Neural cell (in vitro differentiated cells): ENCODE data around the gene SPPL3.

ENCODE experiments used
- CTCF ChIP-seq: fragments of 450-650 bp; IDR thresholded peaks from 2 replicates; pipeline ENCODE4 v1.5.1; 2014; ENCODE audit warnings: antibody characterized with exemption, mild to moderate bottlenecking, moderate library complexity; ENCODE audit not compliant: poor library complexity, severe bottlenecking
- EP300 ChIP-seq: fragments of 450-650 bp; conservative IDR thresholded peaks from 2 replicates; pipeline ENCODE4 v1.6.1; 2014; ENCODE audit warnings: antibody characterized with exemption, mild to moderate bottlenecking, moderate library complexity; ENCODE audit not compliant: poor library complexity, severe bottlenecking
- EZH2 ChIP-seq: fragments of 200-600, 300-800 bp; shearing (Covaris generic), sonication (generic); IDR thresholded peaks from 2 replicates; pipeline ENCODE4 v1.6.1; 2014; ENCODE audit warnings: antibody characterized with exemption, low read length, borderline replicate concordance, mild to moderate bottlenecking; ENCODE audit not compliant: insufficient read depth, poor library complexity, severe bottlenecking
- MXI1 ChIP-seq: fragments of 450-650 bp; conservative IDR thresholded peaks from 2 replicates; pipeline ENCODE4 v1.6.1; 2014; ENCODE audit warnings: antibody characterized with exemption, mild to moderate bottlenecking; ENCODE audit not compliant: poor library complexity, severe bottlenecking
- POLR2AphosphoS5 ChIP-seq: IDR thresholded peaks from 2 replicates; pipeline ENCODE4 v1.6.1; 2012
- RAD21 ChIP-seq: fragments of 450-650 bp; conservative IDR thresholded peaks from 2 replicates; pipeline ENCODE4 v1.6.1; 2014; ENCODE audit warnings: antibody characterized with exemption, mild to moderate bottlenecking, moderate library complexity
- REST ChIP-seq: IDR thresholded peaks from 2 replicates; pipeline ENCODE4 v1.6.1; 2012; ENCODE audit warnings: borderline replicate concordance
- SMC3 ChIP-seq: fragments of 450-650 bp; conservative IDR thresholded peaks from 2 replicates; pipeline ENCODE4 v1.6.1; 2014; ENCODE audit warnings: antibody characterized with exemption, mild to moderate bottlenecking, moderate library complexity; ENCODE audit not compliant: poor library complexity
- TAF1 ChIP-seq: IDR thresholded peaks from 2 replicates; pipeline ENCODE4 v1.6.1; 2012; ENCODE audit warnings: low read depth

- TF ChIP-seq CTCF: no peak
- TF ChIP-seq POLR2AphosphoS5: no peak
- TF ChIP-seq MXI1: no peak
- no peak for TF ChIP-seq EP300
- no peak for TF ChIP-seq REST
- no peak for TF ChIP-seq RAD21
- no peak for TF ChIP-seq TAF1
- no peak for TF ChIP-seq EZH2
- no peak for TF ChIP-seq SMC3
These were observed 45.7 kb downstream of the SPPL3 start for GRCh38 chr12:120858306-120859088.
